OCI-LY3 (cell line): Measurements from ENCODE around the gene CRTC3.

Experiments
- H2AFZ ChIP-seq: fragments of 200-600, 300-600 bp; shearing (Covaris generic); 2 replicates; pipeline ENCODE4 v1.6.0; 2014; ENCODE audit warnings: antibody characterized with exemption, low read depth, low read length
- H3K27ac ChIP-seq: fragments of 200-600, 300-600 bp; sonication (generic); 2 replicates; pipeline ENCODE4 v1.5.1; 2014; ENCODE audit warnings: mild to moderate bottlenecking, low read length, moderate library complexity, mixed read lengths
- H3K27me3 ChIP-seq: fragments of 200-600, 300-600 bp; sonication (generic); 2 replicates; pipeline ENCODE4 v1.6.1; 2014; ENCODE audit warnings: low read depth, low read length, mixed read lengths
- H3K36me3 ChIP-seq: fragments of 200-600, 300-600 bp; sonication (generic); replicated peaks from 2 replicates; pipeline ENCODE3; 2014; ENCODE audit warnings: low read depth, low read length, mixed read lengths
- H3K4me1 ChIP-seq: fragments of 300-600, 200-600 bp; sonication (generic); 2 replicates; pipeline ENCODE4 v1.6.1; 2014; ENCODE audit warnings: low read length, mixed read lengths
- H3K4me2 ChIP-seq: fragments of 200-600, 300-600 bp; sonication (generic); 2 replicates; pipeline ENCODE4 v1.6.1; 2014; ENCODE audit warnings: low read length, mixed read lengths
- H3K4me3 ChIP-seq: fragments of 300-600, 200-600 bp; sonication (generic); 2 replicates; pipeline ENCODE4 v1.5.1; 2014; ENCODE audit warnings: antibody characterized with exemption, mild to moderate bottlenecking, low read length, moderate library complexity
- H3K79me2 ChIP-seq: fragments of 300-600, 200-600 bp; shearing (Covaris generic); 2 replicates; pipeline ENCODE4 v1.6.1; 2014; ENCODE audit warnings: mild to moderate bottlenecking, low read length, mixed read lengths
- H3K9ac ChIP-seq: fragments of 300-600, 200-600 bp; shearing (Covaris generic); 2 replicates; pipeline ENCODE4 v1.6.0; 2014; ENCODE audit warnings: mild to moderate bottlenecking, low read length, moderate library complexity
- H3K9me3 ChIP-seq: fragments of 200-600, 300-600 bp; shearing (Covaris generic); 2 replicates; pipeline ENCODE4 v1.6.1; 2014; ENCODE audit warnings: low read length, mixed read lengths; ENCODE audit not compliant: insufficient read depth
- H4K20me1 ChIP-seq: fragments of 200-600, 300-600 bp; sonication (generic); 2 replicates; pipeline ENCODE4 v1.6.1; 2016; ENCODE audit warnings: low read length, mixed read lengths; ENCODE audit not compliant: insufficient read depth
- CTCF ChIP-seq: fragments of 200-600, 300-600 bp; sonication (generic); IDR thresholded peaks from 2 replicates; pipeline ENCODE4 v1.5.1; 2014; ENCODE audit warnings: antibody characterized with exemption, low read length, low read depth
- EZH2phosphoT487 ChIP-seq: fragments of 200-600 bp; shearing (Covaris generic); IDR thresholded peaks from 2 replicates; pipeline ENCODE4 v1.6.1; 2018; ENCODE audit warnings: antibody characterized with exemption, mixed run types, low read depth

CRTC3 gene

GRCh38 chr15:90664650-90665287 lies 135.0 kb downstream of the CRTC3 start:
- Histone ChIP-seq H3K27ac (0 out of 2 replicates have a peak overlapping the region, but pooled peaks have one; percentile 44), H2AFZ (peak overlapping the region; percentile 87), H3K4me1 (peaks cover 27% of the 10 kb centered on the region), H3K27me3 (peaks cover 68% of the 10 kb centered on the region), H4K20me1 (no peaks in the 10 kb centered on the region), H3K36me3 (no peaks in the 10 kb centered on the region), H3K9me3 (no peaks in the 10 kb centered on the region), H3K4me3 (peak overlapping the region; percentile 96), H3K79me2 (no peaks in the 10 kb centered on the region), H3K4me2 (peak overlapping the region; percentile 91), H3K9ac (peak overlapping the region; percentile 77)
- TF ChIP-seq EZH2phosphoT487 (no peak), CTCF (no peak)

- Histone ChIP-seq H3K9me3 (no peaks in the 10 kb centered on the region), H2AFZ (peak overlapping the region; percentile 87), H4K20me1 (no peaks in the 10 kb centered on the region), H3K9ac (peak overlapping the region; percentile 77), H3K79me2 (no peaks in the 10 kb centered on the region), H3K4me2 (peak overlapping the region; percentile 91), H3K4me3 (peak overlapping the region; percentile 96), H3K27ac (peak overlapping the region; percentile 44; the same call in 1 of the 2 replicates), H3K4me1 (peaks cover 20% of the 10 kb centered on the region), H3K27me3 (peaks cover 63% of the 10 kb centered on the region), H3K36me3 (no peaks in the 10 kb centered on the region)
- TF ChIP-seq CTCF (no peak), EZH2phosphoT487 (no peak)
These were observed 135.8 kb downstream of the CRTC3 start for GRCh38 chr15:90665288-90666134.

GRCh38 chr15:90666135-90666909 lies 136.6 kb downstream of the CRTC3 start:
- H3K36me3 ChIP-seq: no peaks in the 10 kb centered on the region
- H3K27ac ChIP-seq: no peak overlapping the region; the same call in 1 of the 2 replicates
- H4K20me1 ChIP-seq: no peaks in the 10 kb centered on the region
- H3K4me2 ChIP-seq: peak overlapping the region; percentile 91
- peak overlapping the region; percentile 77 for H3K9ac ChIP-seq
- no peaks in the 10 kb centered on the region for H3K9me3 ChIP-seq
- H3K4me3 ChIP-seq: peak overlapping the region; percentile 96
- peak overlapping the region; percentile 87 for H2AFZ ChIP-seq
- H3K4me1 ChIP-seq: peaks cover 12% of the 10 kb centered on the region
- no peak for TF ChIP-seq EZH2phosphoT487
- no peak for TF ChIP-seq CTCF
- H3K27me3 ChIP-seq: peaks cover 63% of the 10 kb centered on the region
- H3K79me2 ChIP-seq: no peaks in the 10 kb centered on the region
